Mesodermal cell (in vitro differentiated cells): Measurements from ENCODE around the gene POU3F2.
A peak's percentile ranks its signal among the peaks of the same experiment; 100 is the strongest.

Experiments
- H3K27ac ChIP-seq: 2 replicates; pipeline ENCODE4 v1.7.0; 2013; ENCODE audit warnings: mild to moderate bottlenecking, low read depth, low read length, moderate library complexity; ENCODE audit not compliant: severe bottlenecking
- H3K36me3 ChIP-seq: 2 replicates; pipeline ENCODE4 v1.7.1; 2013; ENCODE audit warnings: mild to moderate bottlenecking, low read length, moderate library complexity; ENCODE audit not compliant: control insufficient read depth, insufficient read depth
- H3K4me1 ChIP-seq: one replicate; pipeline ENCODE4 v1.7.1; 2013; ENCODE audit warnings: mild to moderate bottlenecking, low read length; ENCODE audit not compliant: insufficient read depth, control insufficient read depth, poor library complexity, severe bottlenecking
- H3K4me3 ChIP-seq: 2 replicates; pipeline ENCODE4 v1.7.0; 2013; ENCODE audit warnings: low read length, control low read depth, mild to moderate bottlenecking; ENCODE audit not compliant: insufficient read depth, poor library complexity, severe bottlenecking; ENCODE audit errors: extremely low read depth
- H3K9me3 ChIP-seq: 2 replicates; pipeline ENCODE4 v1.7.1; 2013; ENCODE audit warnings: mild to moderate bottlenecking, low read length, moderate library complexity; ENCODE audit not compliant: control insufficient read depth
- WGBS, 2 experiments: methylation state at CpG; one replicate each; pipeline ENCODE4 v1.1.5; 2013; ENCODE audit warnings: missing lambda C conversion rate in 2 of 2; ENCODE audit not compliant: insufficient coverage in 2 of 2; 5-methylcytosine and 5-hydroxymethylcytosine counted together

The POU3F2 gene

DNA sequence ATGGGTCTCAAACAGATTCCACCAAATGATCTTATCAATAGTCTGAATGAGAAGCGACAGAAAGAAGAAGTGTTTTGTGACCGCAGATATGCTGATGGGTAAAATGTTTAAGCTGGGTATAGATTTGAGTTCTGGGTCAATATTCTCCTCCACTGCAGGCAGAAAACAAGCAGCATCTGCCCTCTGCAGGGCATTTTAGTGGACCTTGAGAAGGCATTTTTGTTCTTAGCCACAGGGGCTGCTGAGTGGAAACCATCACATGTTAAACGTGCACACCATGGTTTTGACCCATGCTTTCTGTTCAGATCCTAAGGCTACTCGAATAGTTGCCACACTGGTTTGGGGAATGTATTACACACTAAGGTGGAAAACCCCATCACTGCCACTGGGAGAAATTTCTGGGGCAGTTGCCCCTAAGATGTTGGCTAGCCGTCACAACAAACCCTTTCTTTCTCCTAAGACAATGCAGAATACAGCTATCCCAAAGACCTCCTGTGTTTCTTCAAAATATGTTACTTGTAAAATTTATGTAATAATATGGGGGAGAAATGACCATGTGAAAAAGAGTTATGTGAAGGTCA, 5.5 kb downstream of the POU3F2 start:
- no peaks in the 10 kb centered on the region for H3K9me3 ChIP-seq
- no peak overlapping the region for H3K27ac ChIP-seq
- no peaks in the 10 kb centered on the region for H3K36me3 ChIP-seq
- H3K4me3 ChIP-seq: no peak overlapping the region
- H3K4me1 ChIP-seq: peaks cover 4% of the 10 kb centered on the region
- WGBS, 2 experiments: 4 to 5% methylated on average over 2 of the region's 5 CpGs

DNA sequence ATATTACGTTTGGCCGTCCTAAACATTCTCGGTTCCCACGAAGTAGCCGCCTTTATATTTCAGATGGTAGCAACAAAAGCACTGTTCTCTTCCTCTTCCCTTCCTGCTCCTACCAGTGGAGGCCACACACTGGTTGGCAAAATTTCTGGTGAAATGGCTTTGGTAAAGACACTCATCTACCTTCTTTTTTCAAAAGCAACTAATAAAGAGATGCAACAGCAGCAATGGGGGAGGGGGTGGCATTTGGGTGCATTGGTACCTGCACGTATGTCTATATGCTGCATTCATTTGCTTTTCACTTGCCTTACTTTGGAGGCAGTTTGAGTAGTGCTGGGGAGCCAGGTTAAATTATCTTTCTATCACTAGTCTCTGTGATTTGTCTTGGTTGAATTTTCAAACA, 6.0 kb downstream of the POU3F2 start:
- Histone ChIP-seq H3K27ac (no peak overlapping the region), H3K4me3 (no peak overlapping the region), H3K9me3 (no peaks in the 10 kb centered on the region), H3K36me3 (no peaks in the 10 kb centered on the region), H3K4me1 (peaks cover 4% of the 10 kb centered on the region)
- 40 to 48% methylated on average over 2 to 5 of the region's 6 CpGs for WGBS, 2 experiments

DNA sequence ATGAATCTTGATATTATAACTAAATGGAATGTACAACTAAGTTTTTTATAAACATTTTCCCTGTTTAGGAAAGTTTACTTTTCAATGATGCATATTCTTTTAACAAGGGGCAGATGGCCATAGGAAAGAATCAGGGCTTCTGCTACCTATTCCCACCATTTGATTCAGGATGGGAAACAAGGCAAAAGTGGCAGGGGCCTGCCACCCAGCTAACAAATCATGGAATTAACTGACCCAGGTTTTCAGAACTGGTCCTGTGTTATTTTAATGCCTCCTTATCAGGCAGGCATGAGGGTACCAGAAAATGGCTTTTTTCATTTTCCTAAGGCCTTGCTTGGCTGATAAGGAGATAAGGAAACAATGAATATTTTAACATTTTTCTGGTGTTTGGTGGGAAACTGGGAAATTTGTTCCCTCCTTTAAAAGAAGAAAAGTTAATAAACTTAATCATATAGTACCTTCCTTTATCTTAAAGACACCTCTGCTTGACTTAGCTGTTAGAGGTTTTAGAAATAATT, 6.7 kb downstream of the POU3F2 start:
- Histone ChIP-seq H3K4me1 (peaks cover 4% of the 10 kb centered on the region), H3K36me3 (no peaks in the 10 kb centered on the region), H3K4me3 (no peak overlapping the region), H3K27ac (no peak overlapping the region), H3K9me3 (no peaks in the 10 kb centered on the region)

DNA sequence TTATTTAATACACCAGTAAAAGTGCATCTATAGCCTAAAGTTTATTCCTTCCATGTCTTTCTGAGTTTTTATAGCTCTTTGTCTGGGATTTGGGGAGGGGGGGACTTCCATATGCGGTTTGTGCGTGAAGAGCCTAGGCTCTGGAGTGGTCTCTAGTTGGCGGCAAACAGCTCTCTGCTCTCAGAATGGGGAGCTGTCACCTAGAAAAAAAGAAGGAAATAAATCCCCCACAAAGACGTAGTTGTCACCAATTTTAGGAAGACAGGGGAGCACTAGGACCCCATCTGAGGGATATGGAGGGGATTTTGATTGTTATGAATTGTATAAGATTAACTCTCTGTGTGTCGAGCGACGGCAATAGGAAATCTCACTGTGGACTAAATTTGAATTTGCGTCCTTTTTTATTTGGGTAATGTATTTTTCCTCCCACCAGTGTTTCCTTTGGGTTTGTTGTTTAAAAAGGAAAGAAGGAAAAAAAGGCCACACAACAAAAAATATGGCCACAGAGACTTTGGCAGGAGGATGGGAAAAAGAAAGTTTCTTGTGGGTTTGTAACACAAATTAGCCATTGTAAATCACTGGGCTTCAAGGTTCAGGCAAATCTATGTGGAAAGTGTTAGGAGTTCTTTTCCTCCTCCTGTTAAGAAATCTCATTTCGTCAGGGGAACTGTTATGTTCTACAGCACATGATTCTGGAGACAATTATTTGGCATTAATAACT, 7.4 kb downstream of the POU3F2 start:
- Histone ChIP-seq H3K27ac (no peak overlapping the region), H3K36me3 (no peaks in the 10 kb centered on the region)
- WGBS, 2 experiments: no CpG with 5 or more reads among the region's 9 CpGs

GRCh38 chr6:98842342-98843180, 8.2 kb downstream of the POU3F2 start:
- no peak overlapping the region for H3K4me3 ChIP-seq
- WGBS, 2 experiments: 5 to 6% methylated on average over 23 to 37 of the region's 44 CpGs
- H3K27ac ChIP-seq: no peak overlapping the region

More for the DNA sequence above, 7.4 kb downstream of the POU3F2 start:
- Histone ChIP-seq H3K4me1 (peaks cover 4% of the 10 kb centered on the region), H3K4me3 (no peak overlapping the region), H3K9me3 (no peaks in the 10 kb centered on the region)

GRCh38 chr6:98843271-98844243, 9.2 kb downstream of the POU3F2 start:
- WGBS, 2 experiments: 1% methylated on average over 30 to 35 of the region's 53 CpGs
- Histone ChIP-seq H3K27ac (no peak overlapping the region), H3K4me3 (no peak overlapping the region), H3K4me1 (peaks cover 4% of the 10 kb centered on the region), H3K36me3 (no peaks in the 10 kb centered on the region), H3K9me3 (no peaks in the 10 kb centered on the region)

More at GRCh38 chr6:98842342-98843180, 8.2 kb downstream of the POU3F2 start:
- Histone ChIP-seq H3K36me3 (no peaks in the 10 kb centered on the region), H3K4me1 (peaks cover 4% of the 10 kb centered on the region), H3K9me3 (no peaks in the 10 kb centered on the region)

GRCh38 chr6:98844244-98845210, 10.2 kb downstream of the POU3F2 start:
- Histone ChIP-seq H3K36me3 (no peaks in the 10 kb centered on the region), H3K27ac (no peak overlapping the region), H3K4me1 (peaks cover 4% of the 10 kb centered on the region), H3K9me3 (no peaks in the 10 kb centered on the region), H3K4me3 (peak overlapping the region; percentile 31)
- WGBS, 2 experiments: 1% methylated on average over 26 to 37 of the region's 51 CpGs

GRCh38 chr6:98845211-98846020, 11.0 kb downstream of the POU3F2 start:
- Histone ChIP-seq H3K4me1 (peaks cover 4% of the 10 kb centered on the region), H3K36me3 (no peaks in the 10 kb centered on the region), H3K9me3 (no peaks in the 10 kb centered on the region), H3K27ac (peak overlapping the region; percentile 31), H3K4me3 (peak overlapping the region; percentile 31)
- 0 to 1% methylated on average over 20 to 33 of the region's 50 CpGs for WGBS, 2 experiments

DNA sequence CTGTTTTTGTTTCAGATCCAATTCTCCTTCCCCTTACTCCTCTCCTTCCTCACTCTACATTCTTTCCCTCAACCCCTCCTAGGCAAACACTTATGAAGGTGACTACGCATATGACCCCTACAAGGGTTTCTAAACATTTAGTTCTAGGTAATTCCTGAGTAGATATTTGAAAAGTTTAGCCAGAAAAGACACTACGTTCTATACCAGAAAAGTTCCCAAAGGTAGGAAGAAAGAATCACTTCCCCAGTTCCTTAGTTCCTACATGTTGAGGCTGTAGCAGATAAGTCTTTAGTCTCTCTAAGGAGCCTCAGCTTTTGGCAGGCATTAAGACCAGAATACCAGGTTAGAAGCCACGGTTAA, 11.6 kb downstream of the POU3F2 start:
- Histone ChIP-seq H3K36me3 (no peaks in the 10 kb centered on the region), H3K4me3 (no peak overlapping the region)
- WGBS, 2 experiments: 0% methylated on average over 1 of the region's 3 CpGs; no CpG with 5 or more reads in 1 of the 2 experiments

More for the DNA sequence above, 11.6 kb downstream of the POU3F2 start:
- H3K4me1 ChIP-seq: peaks cover 4% of the 10 kb centered on the region
- H3K9me3 ChIP-seq: no peaks in the 10 kb centered on the region
- no peak overlapping the region for H3K27ac ChIP-seq
